ENCODE data around the gene LAT.
"Not testable (repeated sequence)": the region's sequence is repeated elsewhere in the genome, so short reads cannot be mapped to it uniquely, and the experiment has no call there.

The LAT gene

GRCh38 chr16:28992496-28992895, 7.6 kb downstream of the LAT start:
- POLR2A ChIA-PET: no interaction called here
- no peak for DNase-seq (ENCODE audit: extremely low spot score)
- CTCF ChIA-PET: no interaction called here
- TF ChIP-seq HDGF (IDR thresholded peaks at IDR 0.05; ENCODE audit: borderline replicate concordance) (no peak), NFRKB (IDR thresholded peaks at IDR 0.05) (no peak), FOXK2 (IDR thresholded peaks at IDR 0.05) (no peak), TARDBP (IDR thresholded peaks at IDR 0.05) (no peak), BHLHE40 (IDR thresholded peaks at IDR 0.05; ENCODE audit: borderline replicate concordance) (no peak), ARNT (IDR thresholded peaks at IDR 0.05) (no peak), ZNF384 (IDR thresholded peaks at IDR 0.05) (no peak)

DNA sequence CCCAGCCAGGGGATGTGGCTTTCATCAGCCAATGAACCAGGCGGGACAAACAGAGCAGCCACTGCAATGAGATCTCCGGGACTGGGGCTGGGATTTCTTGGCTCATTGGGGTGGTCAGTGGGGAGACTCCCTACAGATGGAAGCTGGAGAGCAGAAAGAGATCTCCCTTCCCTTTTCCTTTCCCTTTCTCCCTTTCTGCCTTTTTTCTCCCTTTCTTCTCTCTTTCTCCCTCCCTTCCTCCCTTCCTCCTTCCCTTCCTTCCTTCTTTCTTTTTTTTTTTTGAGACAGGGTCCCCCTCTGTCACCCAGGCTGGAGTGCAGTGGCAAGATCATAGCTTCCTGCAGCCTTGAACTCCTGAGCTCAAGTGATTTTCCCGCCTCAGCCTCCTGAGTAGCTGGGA, 14.0 kb downstream of the LAT start:
- TF ChIP-seq LEF1 (IDR thresholded peaks at IDR 0.05; ENCODE audit: borderline replicate concordance) (no peak), HDGF (IDR thresholded peaks at IDR 0.05; ENCODE audit: borderline replicate concordance) (no peak), TARDBP (IDR thresholded peaks at IDR 0.05) (no peak), SUZ12 (IDR thresholded peaks at IDR 0.05) (no peak), FOXK2 (IDR thresholded peaks at IDR 0.05) (no peak), ARNT (IDR thresholded peaks at IDR 0.05) (no peak)
- no peak for DNase-seq (ENCODE audit: extremely low spot score)
- CTCF ChIA-PET: interaction anchor here (0.6 kb wide), 1 partner anchor 33 kb away, joined by 4 read pairs; no protein-coding TSS in a partner anchor
- POLR2A ChIA-PET: no interaction called here

DNA sequence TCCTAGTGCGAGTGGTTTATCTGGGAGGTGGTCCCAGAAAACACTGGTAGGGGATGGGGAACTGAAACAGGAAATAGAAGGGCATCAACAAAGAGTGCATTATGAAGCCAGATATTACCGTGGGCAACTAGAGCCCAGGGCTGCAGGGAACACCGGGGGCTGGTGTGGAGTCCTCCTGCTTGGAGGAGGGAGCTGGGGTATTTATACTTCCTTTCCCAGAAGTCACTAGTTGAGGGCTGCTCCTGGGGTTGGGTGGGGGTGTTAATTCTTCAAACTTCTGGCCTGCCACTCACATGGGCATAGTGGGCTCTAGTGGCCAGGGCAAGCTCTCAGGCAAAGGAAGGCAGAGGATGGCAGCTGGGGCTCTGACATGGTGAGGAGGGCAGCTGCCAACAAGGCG, 14.7 kb downstream of the LAT start:
- CTCF ChIA-PET: no interaction called here
- DNase-seq (ENCODE audit: extremely low spot score): no peak
- POLR2A ChIA-PET: no interaction called here
- TF ChIP-seq SUZ12 (IDR thresholded peaks at IDR 0.05) (no peak), FOXK2 (IDR thresholded peaks at IDR 0.05) (no peak), NFRKB (IDR thresholded peaks at IDR 0.05) (no peak), SP1 (IDR thresholded peaks at IDR 0.05) (no peak), BHLHE40 (IDR thresholded peaks at IDR 0.05; ENCODE audit: borderline replicate concordance) (no peak), TARDBP (IDR thresholded peaks at IDR 0.05) (no peak), LEF1 (IDR thresholded peaks at IDR 0.05; ENCODE audit: borderline replicate concordance) (no peak), ARNT (IDR thresholded peaks at IDR 0.05) (no peak), FOXM1 (IDR thresholded peaks at IDR 0.05; ENCODE audit: borderline replicate concordance) (no peak)

DNA sequence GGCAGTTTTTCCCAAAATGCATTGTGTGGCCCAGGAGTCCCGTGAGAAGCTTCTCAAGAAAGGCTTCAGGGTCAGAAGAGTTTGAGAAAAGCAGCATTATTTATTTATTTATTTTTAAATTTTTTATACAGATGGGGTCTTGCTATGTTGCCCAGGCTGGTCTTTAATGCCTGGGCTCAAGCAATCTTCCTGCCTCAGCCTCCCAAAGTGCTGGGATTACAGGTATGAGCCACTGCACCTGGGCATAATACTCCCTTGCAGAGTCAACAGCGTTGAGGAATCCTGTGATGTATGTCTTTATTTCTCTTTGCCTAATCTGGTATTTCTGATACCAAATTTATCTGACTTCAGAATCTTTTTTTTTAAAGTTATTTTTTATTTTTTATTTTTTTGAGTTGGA, 15.2 kb downstream of the LAT start:
- POLR2A ChIA-PET: no interaction called here
- DNase-seq (ENCODE audit: extremely low spot score): no peak
- CTCF ChIA-PET: no interaction called here
- TF ChIP-seq ZNF384 (IDR thresholded peaks at IDR 0.05) (no peak), FOXK2 (IDR thresholded peaks at IDR 0.05) (no peak), CTBP1 (IDR thresholded peaks at IDR 0.05; ENCODE audit: borderline replicate concordance) (no peak), SUZ12 (IDR thresholded peaks at IDR 0.05) (no peak), LEF1 (IDR thresholded peaks at IDR 0.05; ENCODE audit: borderline replicate concordance) (no peak), ELF4 (IDR thresholded peaks at IDR 0.05) (no peak), L3MBTL2 (conservative IDR thresholded peaks at IDR 0.05) (no peak), BHLHE40 (IDR thresholded peaks at IDR 0.05; ENCODE audit: borderline replicate concordance) (no peak), SP1 (IDR thresholded peaks at IDR 0.05) (no peak), ARNT (IDR thresholded peaks at IDR 0.05) (no peak)

- CTCF ChIA-PET; DNase-seq (ENCODE audit: extremely low spot score); POLR2A ChIA-PET: not testable (repeated sequence)
Measured at GRCh38 chr16:29004496-29005139, 19.8 kb downstream of the LAT start.

DNA sequence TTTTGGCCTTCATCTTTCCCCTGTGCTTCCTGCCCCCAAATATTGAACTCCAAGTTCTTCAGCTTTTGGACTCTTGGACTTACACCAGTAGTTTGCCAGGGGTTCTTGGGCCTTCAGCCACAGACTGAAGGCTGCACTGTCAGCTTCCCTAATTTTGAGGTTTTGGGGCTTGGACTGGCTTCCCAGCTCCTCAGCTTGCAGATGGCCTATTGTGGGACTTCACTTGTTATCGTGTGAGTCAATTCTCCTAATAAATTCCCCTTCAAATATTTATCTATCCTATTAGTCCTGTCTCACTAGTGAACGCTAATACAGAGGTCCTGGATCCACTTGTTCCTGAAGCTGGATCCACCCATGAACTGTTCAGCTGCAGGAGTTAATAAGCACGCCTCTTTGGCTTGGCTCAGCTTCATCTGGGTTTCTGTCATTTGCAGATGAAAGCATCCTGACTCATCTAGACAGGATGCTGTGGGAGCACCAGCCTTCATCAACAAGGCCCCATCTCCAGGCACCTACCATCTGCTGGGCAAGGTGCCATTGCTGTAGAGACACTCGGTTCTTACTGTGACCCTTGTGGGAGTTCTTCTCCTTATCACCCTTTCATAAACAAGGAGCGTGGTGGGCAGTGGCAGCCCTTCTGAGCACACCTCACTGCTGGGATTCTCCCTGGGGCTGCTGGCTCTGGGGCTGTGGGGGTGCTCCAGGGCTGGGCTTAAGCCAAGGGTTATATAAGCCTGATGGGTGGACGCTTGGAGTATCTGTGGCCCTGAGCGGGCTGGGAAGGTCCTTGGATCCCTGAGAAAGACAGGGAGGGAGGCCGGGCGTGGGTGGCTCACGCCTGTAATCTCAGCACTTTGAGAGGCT, 23.1 kb downstream of the LAT start:
- TF ChIP-seq CTBP1 (IDR thresholded peaks at IDR 0.05; ENCODE audit: borderline replicate concordance): no peak
- TF ChIP-seq PKNOX1 (IDR thresholded peaks at IDR 0.05): no peak
- no peak for TF ChIP-seq FOXK2 (IDR thresholded peaks at IDR 0.05)
- TF ChIP-seq FOXA1 (IDR thresholded peaks at IDR 0.05): no peak
- no peak for TF ChIP-seq ARNT (IDR thresholded peaks at IDR 0.05)
- no peak for TF ChIP-seq SUZ12 (IDR thresholded peaks at IDR 0.05)
- TF ChIP-seq NFRKB (IDR thresholded peaks at IDR 0.05): no peak
- no peak for TF ChIP-seq L3MBTL2 (conservative IDR thresholded peaks at IDR 0.05)
- TF ChIP-seq HDGF (IDR thresholded peaks at IDR 0.05; ENCODE audit: borderline replicate concordance): no peak
- TF ChIP-seq BHLHE40 (IDR thresholded peaks at IDR 0.05; ENCODE audit: borderline replicate concordance): no peak
- TF ChIP-seq LEF1 (IDR thresholded peaks at IDR 0.05; ENCODE audit: borderline replicate concordance): no peak
- no peak for TF ChIP-seq ZNF384 (IDR thresholded peaks at IDR 0.05)
- TF ChIP-seq TARDBP (IDR thresholded peaks at IDR 0.05): no peak
- no peak for TF ChIP-seq FOXM1 (IDR thresholded peaks at IDR 0.05; ENCODE audit: borderline replicate concordance)
- no peak for TF ChIP-seq ELF4 (IDR thresholded peaks at IDR 0.05)
- no peak for TF ChIP-seq SP1 (IDR thresholded peaks at IDR 0.05)
- POLR2A ChIA-PET: no interaction called here
- CTCF ChIA-PET: no interaction called here
- DNase-seq (ENCODE audit: extremely low spot score): peak; percentile 3

DNA sequence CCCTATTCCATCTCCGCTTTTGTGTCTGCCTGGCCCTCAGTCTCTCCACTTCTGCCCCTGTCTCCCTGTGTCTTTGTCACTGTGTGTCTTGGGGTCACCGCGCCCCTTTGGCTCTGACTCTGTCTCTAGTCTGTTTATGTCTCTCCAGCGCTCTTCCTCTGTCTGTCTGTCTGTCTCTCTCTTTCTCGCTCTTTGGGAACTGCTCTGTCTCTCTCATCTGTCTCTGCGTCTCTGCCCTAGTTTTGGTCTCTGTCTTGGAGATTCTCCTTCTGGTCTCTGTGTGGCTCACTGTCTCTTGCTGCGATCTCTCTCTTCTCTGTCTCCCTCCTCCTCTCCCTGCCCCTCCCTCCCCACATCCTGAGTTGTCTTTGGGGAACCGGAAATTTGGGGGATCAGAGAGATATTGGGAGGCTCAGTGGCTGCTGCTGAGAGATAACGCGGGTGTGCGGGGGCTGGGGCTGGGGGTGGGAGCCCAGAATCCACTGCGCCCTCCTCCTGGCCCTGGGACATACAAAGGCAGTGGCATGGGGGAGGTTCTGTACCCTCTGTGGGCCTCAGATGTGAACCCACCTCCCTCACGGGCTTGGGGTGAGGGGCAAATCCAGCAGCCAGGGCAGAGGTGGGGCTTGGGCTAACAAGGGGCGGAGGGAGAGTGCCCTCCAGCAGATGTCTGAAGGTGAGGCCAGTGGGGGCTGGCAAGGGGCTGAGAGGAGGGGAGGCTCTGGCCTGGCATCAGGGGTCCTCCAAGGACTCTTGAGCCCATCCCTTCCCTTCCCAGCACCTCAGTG, 24.4 kb downstream of the LAT start:
- POLR2A ChIA-PET: interaction anchor here (1.2 kb wide), 1 partner anchor 19 kb away, joined by 3 read pairs; no protein-coding TSS in a partner anchor
- TF ChIP-seq FOXM1 (IDR thresholded peaks at IDR 0.05; ENCODE audit: borderline replicate concordance) (no peak), ARNT (IDR thresholded peaks at IDR 0.05) (no peak), ELF4 (IDR thresholded peaks at IDR 0.05) (no peak), SUZ12 (IDR thresholded peaks at IDR 0.05) (no peak), NFRKB (IDR thresholded peaks at IDR 0.05) (no peak), SP1 (IDR thresholded peaks at IDR 0.05) (no peak), CTBP1 (IDR thresholded peaks at IDR 0.05; ENCODE audit: borderline replicate concordance) (no peak), LEF1 (IDR thresholded peaks at IDR 0.05; ENCODE audit: borderline replicate concordance) (no peak), ZNF384 (IDR thresholded peaks at IDR 0.05) (no peak), HDGF (IDR thresholded peaks at IDR 0.05; ENCODE audit: borderline replicate concordance) (no peak), L3MBTL2 (conservative IDR thresholded peaks at IDR 0.05) (no peak), PKNOX1 (IDR thresholded peaks at IDR 0.05) (no peak), FOXK2 (IDR thresholded peaks at IDR 0.05) (no peak)
- no peak for DNase-seq (ENCODE audit: extremely low spot score)
- CTCF ChIA-PET: no interaction called here
